Coronary artery (tissue), 2 donors: ENCODE data around the gene FIGNL2.
"Not testable (repeated sequence)": the region's sequence is repeated elsewhere in the genome, so short reads cannot be mapped to it uniquely, and the experiment has no call there.

Source experiments
- DNase-seq: peaks from one replicate; pipeline ENCODE4 v3.0.0-alpha.2; 2017; ENCODE audit warnings: low spot score
- H3K27ac ChIP-seq, 2 donors: fragments of 200-600 bp; sonication (generic); one replicate each; pipeline ENCODE4 v1.5.1; 2016 to 2019
- H3K4me3 ChIP-seq: fragments of 200-600 bp; sonication (generic); 2 replicates; pipeline ENCODE4 v1.5.1; 2016; ENCODE audit warnings: mild to moderate bottlenecking, moderate library complexity
- TF ChIP-seq, protein P1 (sequence below): fragments of 200-600 bp; sonication (generic); IDR thresholded peaks from one replicate; pipeline ENCODE4 v1.5.1; 2019; ENCODE audit warnings: antibody characterized with exemption

Gene FIGNL2

DNA sequence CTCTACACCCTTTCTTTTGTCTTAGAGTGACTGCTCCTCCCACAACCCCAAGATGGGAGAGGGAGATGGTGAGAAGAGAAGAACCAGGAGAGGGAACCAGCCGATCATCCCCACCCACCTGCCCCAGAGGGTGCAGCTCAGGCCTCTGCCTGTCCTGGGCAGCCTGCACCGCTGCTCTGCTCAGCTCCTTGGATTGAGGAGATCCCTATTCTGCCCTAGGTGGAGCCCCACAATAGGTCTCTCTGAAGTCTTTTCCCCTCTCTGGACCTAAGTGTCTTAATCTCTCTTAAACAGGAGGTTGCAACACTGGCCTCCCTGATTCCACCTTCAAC, 41.6 kb upstream of the FIGNL2 start:
- no peak overlapping the region for H3K27ac ChIP-seq
- H3K4me3 ChIP-seq, result no peak overlapping the region
- TF ChIP-seq, protein P1, sequence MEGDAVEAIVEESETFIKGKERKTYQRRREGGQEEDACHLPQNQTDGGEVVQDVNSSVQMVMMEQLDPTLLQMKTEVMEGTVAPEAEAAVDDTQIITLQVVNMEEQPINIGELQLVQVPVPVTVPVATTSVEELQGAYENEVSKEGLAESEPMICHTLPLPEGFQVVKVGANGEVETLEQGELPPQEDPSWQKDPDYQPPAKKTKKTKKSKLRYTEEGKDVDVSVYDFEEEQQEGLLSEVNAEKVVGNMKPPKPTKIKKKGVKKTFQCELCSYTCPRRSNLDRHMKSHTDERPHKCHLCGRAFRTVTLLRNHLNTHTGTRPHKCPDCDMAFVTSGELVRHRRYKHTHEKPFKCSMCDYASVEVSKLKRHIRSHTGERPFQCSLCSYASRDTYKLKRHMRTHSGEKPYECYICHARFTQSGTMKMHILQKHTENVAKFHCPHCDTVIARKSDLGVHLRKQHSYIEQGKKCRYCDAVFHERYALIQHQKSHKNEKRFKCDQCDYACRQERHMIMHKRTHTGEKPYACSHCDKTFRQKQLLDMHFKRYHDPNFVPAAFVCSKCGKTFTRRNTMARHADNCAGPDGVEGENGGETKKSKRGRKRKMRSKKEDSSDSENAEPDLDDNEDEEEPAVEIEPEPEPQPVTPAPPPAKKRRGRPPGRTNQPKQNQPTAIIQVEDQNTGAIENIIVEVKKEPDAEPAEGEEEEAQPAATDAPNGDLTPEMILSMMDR, result no peak
- DNase-seq, result peak; percentile 47

DNA sequence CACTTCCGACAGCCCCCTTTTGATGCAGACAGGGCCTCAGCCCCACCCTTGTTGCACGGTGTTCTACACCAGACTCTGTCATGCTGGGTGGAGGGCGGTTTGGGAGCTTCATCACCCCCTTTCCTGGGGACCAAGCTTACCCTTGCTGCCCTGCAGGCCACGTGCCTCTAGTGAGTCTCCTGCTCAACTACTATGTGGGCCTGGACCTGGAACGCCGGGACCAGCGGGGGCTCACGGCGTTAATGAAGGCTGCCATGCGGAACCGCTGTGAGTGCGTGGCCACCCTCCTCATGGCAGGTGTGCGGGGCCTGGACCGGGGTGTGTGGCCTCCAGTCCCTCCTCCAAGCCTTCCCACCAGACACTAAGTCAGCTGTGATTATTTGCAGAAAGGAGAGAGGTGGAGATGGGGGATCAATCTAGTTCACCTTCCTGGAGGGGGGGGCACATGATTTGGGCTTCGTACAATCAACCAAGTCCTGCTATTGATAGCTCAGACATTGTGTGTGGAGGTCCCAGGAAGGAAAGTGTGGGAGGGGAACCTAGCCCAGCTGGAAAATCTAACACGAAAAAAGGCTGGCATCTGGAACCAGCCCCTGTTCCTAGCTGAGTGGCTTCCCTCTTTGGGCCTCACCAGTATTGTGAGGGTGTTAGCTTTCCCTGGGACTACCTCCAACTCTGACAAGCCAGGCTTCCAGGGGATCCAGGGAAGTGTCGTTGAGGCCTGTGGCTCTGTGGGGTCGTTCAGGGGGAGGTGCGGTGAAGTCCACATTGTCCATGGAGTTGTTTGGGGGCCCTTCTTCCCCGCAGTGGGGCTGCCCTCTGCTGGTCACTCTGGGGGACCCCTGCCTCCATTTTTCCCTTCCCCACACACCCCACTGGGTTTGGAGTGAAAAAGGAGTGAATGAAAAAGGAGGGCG, 41.0 kb upstream of the FIGNL2 start:
- no peak overlapping the region for H3K4me3 ChIP-seq
- TF ChIP-seq, protein P1, result no peak
- DNase-seq, result peak; percentile 72
- H3K27ac ChIP-seq, result no peak overlapping the region

DNA sequence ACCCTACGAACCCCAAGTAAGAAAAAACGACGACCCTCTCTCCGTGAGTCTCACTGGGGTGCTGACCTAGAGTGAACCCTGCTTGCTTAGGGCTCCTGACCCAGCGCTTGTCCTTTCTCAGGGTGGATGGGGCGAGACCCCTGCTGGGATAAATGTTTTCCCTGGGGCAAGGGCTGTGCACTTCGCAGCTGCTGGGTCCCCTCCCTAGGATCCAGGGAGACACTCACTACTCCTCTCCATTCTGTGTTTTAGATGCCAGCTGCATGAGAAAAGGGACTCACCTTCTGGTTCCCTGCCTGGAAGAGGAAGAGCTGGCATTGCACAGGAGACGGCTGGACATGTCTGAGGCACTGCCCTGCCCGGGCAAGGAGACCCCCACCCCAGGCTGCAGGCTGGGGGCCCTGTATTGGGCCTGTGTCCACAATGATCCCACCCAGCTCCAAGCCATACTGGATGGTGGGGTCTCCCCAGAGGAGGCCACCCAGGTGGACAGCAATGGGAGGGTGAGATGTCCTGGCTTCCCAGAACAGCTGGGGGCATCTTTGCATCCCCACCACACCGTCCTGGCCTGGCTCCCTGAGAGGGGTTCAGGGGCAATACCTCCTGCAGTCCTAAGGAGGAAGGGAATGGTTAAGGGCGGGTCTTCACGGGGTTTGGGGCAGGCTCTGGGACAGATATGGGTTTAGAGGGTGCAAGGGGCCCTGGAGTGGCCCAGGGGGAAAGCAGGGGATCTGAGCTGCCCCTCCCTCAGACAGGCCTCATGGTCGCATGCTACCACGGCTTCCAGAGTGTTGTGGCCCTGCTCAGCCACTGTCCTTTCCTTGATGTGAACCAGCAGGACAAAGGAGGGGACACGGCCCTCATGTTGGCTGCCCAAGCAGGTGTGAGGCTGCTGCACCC, 40.0 kb upstream of the FIGNL2 start:
- peak; percentile 69 for DNase-seq
- TF ChIP-seq, protein P1, result no peak
- Histone ChIP-seq H3K4me3 (no peak overlapping the region), H3K27ac (no peak overlapping the region)

DNA sequence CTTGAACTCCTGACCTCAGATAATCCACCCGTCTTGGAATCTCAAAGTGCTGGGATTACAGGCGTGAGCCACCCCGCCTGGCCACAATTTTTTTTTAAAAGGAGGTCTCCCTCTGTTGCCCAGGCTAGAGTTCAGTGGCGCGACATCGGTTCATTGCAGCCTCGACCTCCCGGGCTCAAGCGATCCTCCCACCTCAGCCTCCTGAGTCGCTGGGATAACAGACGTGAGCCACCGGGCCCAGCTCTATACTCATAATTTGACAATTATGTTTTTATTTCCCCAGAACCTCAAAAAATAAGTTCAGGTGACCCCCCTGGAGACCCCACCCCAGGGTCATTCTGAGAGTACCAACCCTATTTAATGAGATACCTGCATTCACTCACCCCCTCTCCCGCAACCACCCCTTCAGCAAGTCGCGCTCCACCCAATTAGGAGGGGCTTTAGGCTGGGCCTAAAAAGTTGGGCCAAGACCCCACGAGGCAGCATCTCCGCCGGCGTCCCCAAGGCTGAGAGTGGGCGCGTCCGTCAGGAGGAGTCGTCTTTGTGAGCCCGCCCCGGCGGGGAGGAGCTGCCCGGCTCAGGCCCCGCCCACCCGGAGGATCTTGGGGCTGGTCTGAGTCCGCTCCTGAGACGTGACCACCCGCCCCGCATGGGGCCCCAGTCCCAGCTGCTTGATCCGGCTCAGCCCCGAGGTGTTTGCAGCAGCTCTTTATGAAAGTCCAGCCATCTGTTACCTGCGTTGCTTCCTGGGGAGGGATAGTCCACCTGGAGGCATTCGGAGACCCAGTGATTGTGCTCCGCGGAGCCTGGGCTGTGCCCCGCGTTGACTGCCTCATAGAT, 39.2 kb upstream of the FIGNL2 start, which contains the start of gene ANKRD33:
ANKRD33 (plus strand) TSS at position 628 of the 840 bp plus-strand sequence; CDS start at position 712, 84 bp downstream.
- DNase-seq, result peak; percentile 74
- H3K4me3 ChIP-seq, result no peak within 1 kb of the TSS
- no peak within 1 kb of the TSS for H3K27ac ChIP-seq
- TF ChIP-seq, protein P1, result no peak

DNA sequence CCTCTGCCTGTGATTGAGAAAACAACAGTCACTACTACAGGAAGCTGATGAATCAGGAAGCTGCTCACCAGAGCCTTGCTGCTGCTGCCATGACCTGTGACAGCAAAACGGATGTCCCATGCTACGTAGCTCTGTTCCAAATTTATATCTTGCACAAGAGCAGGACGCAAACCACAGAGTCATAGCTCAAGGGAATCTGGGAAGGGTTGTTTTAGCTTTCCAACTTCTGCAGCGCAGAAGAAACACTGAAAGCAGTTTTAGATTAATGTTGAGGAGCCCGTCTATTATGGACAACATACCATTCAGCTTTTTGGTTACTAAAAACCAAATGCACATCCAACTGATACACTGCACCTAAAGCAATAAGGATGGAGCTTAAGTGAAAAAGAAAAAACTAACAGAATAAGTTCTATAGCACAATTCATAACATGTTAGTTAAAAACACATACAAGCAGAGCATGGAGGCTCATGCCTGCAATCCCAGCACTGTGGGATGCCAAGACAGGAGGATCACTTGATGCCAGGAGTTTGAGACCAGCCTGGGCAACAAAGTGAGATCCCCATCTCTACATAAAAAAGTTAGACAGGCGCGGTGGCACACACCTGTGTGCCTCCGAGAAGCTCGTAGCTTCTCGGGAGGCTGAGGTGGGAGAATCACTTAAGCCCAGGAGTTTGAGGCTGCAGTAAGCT, 37.6 kb upstream of the FIGNL2 start:
- Histone ChIP-seq H3K27ac (peak overlapping the region in 1 of 2 donors; percentile 66), H3K4me3 (no peak overlapping the region)
- TF ChIP-seq, protein P1, result no peak
- DNase-seq, result peak; percentile 88

DNA sequence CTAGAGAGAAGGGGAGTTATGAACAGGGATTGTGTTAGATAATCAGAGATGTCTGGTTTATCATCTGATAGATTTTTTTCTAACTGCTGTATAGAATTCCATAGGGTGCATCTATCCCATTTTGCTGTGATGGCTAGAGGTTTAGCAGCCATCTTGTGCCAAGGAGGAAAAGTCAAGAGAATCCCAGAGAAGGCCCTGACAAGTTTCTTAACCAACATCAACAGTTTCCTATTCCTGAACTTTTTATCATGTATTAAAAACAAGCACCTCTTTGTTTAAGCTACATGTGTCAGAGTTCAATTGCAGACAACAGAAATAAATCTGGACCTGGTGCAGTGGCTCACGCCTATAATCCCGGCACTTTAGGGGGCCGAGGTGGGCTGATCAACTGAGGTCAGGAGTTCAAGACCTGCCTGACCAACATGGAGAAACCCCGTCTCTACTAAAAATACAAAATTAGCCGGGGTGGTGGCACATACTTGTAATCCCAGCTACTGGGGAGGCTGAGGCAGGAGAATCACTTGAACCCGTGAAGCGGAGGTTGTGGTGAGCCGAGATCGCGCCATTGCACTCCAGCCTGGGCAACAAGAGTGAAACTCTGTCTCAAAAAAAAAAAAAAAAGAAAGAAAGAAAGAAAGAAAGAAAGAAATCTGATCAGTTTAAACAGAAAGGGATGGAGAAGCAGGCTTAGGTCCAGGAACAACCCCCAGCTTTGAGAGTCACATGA, 36.9 kb upstream of the FIGNL2 start:
- peak overlapping the region; percentile 14 to 70 for H3K27ac ChIP-seq
- not testable (repeated sequence) for H3K4me3 ChIP-seq
- peak; percentile 62 for DNase-seq
